SK-N-SH treated with all-trans-retinoic acid at 6 μM for 48 hours (cell line): Measurements from ENCODE around the gene FOXO1.

ENCODE experiments used
- ATAC-seq: fragments of 200-7000 bp; cut with Tn5 transposase; 3 replicates; pipeline ENCODE4 v1.9.1; 2020; ENCODE audit warnings: mild to moderate bottlenecking, moderate library complexity
- ARNTL ChIP-seq: fragments of 450-650 bp; formaldehyde crosslinking; IDR thresholded peaks from 2 replicates; pipeline ENCODE4 v1.5.0; 2020; ENCODE audit warnings: low read depth, mild to moderate bottlenecking, moderate library complexity, borderline replicate concordance
- BACH2 ChIP-seq: fragments of 250-450 bp; sonication (Bioruptor Pico); IDR thresholded peaks from 2 replicates; pipeline ENCODE4 v1.9.0; 2021; ENCODE audit warnings: mild to moderate bottlenecking, borderline replicate concordance
- CSDC2 ChIP-seq: fragments of 250-450 bp; sonication (Bioruptor Pico); IDR thresholded peaks from 2 replicates; pipeline ENCODE4 v1.5.0; 2020; ENCODE audit warnings: mild to moderate bottlenecking, moderate library complexity
- ESRRG ChIP-seq: fragments of 250-450 bp; sonication (Bioruptor Pico); IDR thresholded peaks from 2 replicates; pipeline ENCODE4 v1.6.1; 2021; ENCODE audit warnings: mild to moderate bottlenecking
- GLIS3 ChIP-seq: fragments of 250-450 bp; sonication (Bioruptor Pico); IDR thresholded peaks from 2 replicates; pipeline ENCODE4 v1.5.0; 2020; ENCODE audit warnings: mild to moderate bottlenecking, moderate library complexity
- ISL1 ChIP-seq: fragments of 250-450 bp; sonication (Bioruptor Pico); IDR thresholded peaks from 2 replicates; pipeline ENCODE4 v2.1.2; 2022; ENCODE audit warnings: mild to moderate bottlenecking, moderate library complexity
- OSR1 ChIP-seq: fragments of 250-450 bp; sonication (Bioruptor Pico); IDR thresholded peaks from 2 replicates; pipeline ENCODE4 v1.8.0; 2022; ENCODE audit warnings: moderate library complexity, mild to moderate bottlenecking, inconsistent platforms
- PATZ1 ChIP-seq: fragments of 250-450 bp; sonication (Bioruptor Pico); IDR thresholded peaks from 2 replicates; pipeline ENCODE4 v1.8.0; 2020; ENCODE audit warnings: mild to moderate bottlenecking, moderate library complexity, borderline replicate concordance
- RARB ChIP-seq: fragments of 250-450 bp; sonication (Bioruptor Pico); IDR thresholded peaks from 2 replicates; pipeline ENCODE4 v1.8.0; 2021; ENCODE audit warnings: mild to moderate bottlenecking, moderate library complexity
- SNAI2 ChIP-seq: fragments of 250-450 bp; sonication (Bioruptor Pico); IDR thresholded peaks from 2 replicates; pipeline ENCODE4 v1.5.0; 2020; ENCODE audit warnings: mild to moderate bottlenecking, moderate library complexity
- TCF4 ChIP-seq: fragments of 250-450 bp; sonication (Bioruptor Pico); IDR thresholded peaks from 2 replicates; pipeline ENCODE4 v1.8.0; 2021; ENCODE audit warnings: mild to moderate bottlenecking, moderate library complexity, borderline replicate concordance
- TOX ChIP-seq: fragments of 250-450 bp; sonication (Bioruptor Pico); IDR thresholded peaks from 2 replicates; pipeline ENCODE4 v1.8.0; 2021; ENCODE audit warnings: mild to moderate bottlenecking, moderate library complexity, borderline replicate concordance
- TSHZ2 ChIP-seq: fragments of 250-450 bp; sonication (Bioruptor Pico); IDR thresholded peaks from 2 replicates; pipeline ENCODE4 v1.5.0; 2020; ENCODE audit warnings: mild to moderate bottlenecking, moderate library complexity
- ZC3H10 ChIP-seq: fragments of 250-450 bp; sonication (Bioruptor Pico); IDR thresholded peaks from 2 replicates; pipeline ENCODE4 v1.5.1; 2021; ENCODE audit warnings: mild to moderate bottlenecking, moderate library complexity
- ZFP3 ChIP-seq: fragments of 250-450 bp; sonication (Bioruptor Pico); IDR thresholded peaks from 2 replicates; pipeline ENCODE4 v1.5.0; 2020; ENCODE audit warnings: mild to moderate bottlenecking, moderate library complexity
- ZFP30 ChIP-seq: fragments of 450-650 bp; formaldehyde crosslinking; IDR thresholded peaks from 2 replicates; pipeline ENCODE4 v1.5.0; 2022; ENCODE audit warnings: mild to moderate bottlenecking, moderate library complexity
- ZNF565 ChIP-seq: fragments of 450-650 bp; formaldehyde crosslinking; conservative IDR thresholded peaks from 2 replicates; pipeline ENCODE4 v1.5.0; 2020; ENCODE audit warnings: low read depth, mild to moderate bottlenecking, moderate library complexity
- ZNF8 ChIP-seq: fragments of 450-650 bp; formaldehyde crosslinking; IDR thresholded peaks from 2 replicates; pipeline ENCODE4 v1.5.0; 2020; ENCODE audit warnings: mild to moderate bottlenecking, moderate library complexity
- TF ChIP-seq, protein P1 (sequence below): fragments of 250-450 bp; sonication (Bioruptor Pico); IDR thresholded peaks from 2 replicates; pipeline ENCODE4 v1.5.1; 2020; ENCODE audit warnings: low read depth, mild to moderate bottlenecking, moderate library complexity
- TF ChIP-seq, protein P2 (sequence below): fragments of 250-450 bp; sonication (Bioruptor Pico); IDR thresholded peaks from 2 replicates; pipeline ENCODE4 v1.5.1; 2021; ENCODE audit warnings: mild to moderate bottlenecking, moderate library complexity
- TF ChIP-seq, protein P3 (sequence below): fragments of 250-450 bp; sonication (Bioruptor Pico); IDR thresholded peaks from 2 replicates; pipeline ENCODE4 v1.8.0; 2021; ENCODE audit warnings: low read depth, mild to moderate bottlenecking, moderate library complexity, borderline replicate concordance

The FOXO1 gene

GRCh38 chr13:40536443-40537113 lies 129.9 kb downstream of the FOXO1 start:
- ATAC-seq, result no peak

GRCh38 chr13:40535345-40535836 lies 131.1 kb downstream of the FOXO1 start:
- TF ChIP-seq ZFP30 (CRISPR knock-in tag) (no peak), CSDC2 (CRISPR knock-in tag) (no peak), ZC3H10 (CRISPR knock-in tag) (no peak), ZFP3 (CRISPR knock-in tag) (no peak), ZNF8 (no peak), OSR1 (CRISPR knock-in tag) (no peak)
- TF ChIP-seq, protein P1, sequence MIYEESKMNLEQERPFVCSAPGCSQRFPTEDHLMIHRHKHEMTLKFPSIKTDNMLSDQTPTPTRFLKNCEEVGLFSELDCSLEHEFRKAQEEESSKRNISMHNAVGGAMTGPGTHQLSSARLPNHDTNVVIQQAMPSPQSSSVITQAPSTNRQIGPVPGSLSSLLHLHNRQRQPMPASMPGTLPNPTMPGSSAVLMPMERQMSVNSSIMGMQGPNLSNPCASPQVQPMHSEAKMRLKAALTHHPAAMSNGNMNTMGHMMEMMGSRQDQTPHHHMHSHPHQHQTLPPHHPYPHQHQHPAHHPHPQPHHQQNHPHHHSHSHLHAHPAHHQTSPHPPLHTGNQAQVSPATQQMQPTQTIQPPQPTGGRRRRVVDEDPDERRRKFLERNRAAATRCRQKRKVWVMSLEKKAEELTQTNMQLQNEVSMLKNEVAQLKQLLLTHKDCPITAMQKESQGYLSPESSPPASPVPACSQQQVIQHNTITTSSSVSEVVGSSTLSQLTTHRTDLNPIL (CRISPR knock-in tag), result no peak

More at GRCh38 chr13:40536443-40537113, 129.9 kb downstream of the FOXO1 start:
- TF ChIP-seq RARB (CRISPR knock-in tag), result no peak
- TF ChIP-seq ZFP30 (CRISPR knock-in tag), result no peak
- TF ChIP-seq ESRRG (CRISPR knock-in tag), result no peak
- no peak for TF ChIP-seq PATZ1 (CRISPR knock-in tag)
- no peak for TF ChIP-seq OSR1 (CRISPR knock-in tag)
- no peak for TF ChIP-seq ARNTL (CRISPR knock-in tag)
- TF ChIP-seq ZNF8, result no peak
- TF ChIP-seq ZC3H10 (CRISPR knock-in tag), result no peak
- TF ChIP-seq GLIS3 (CRISPR knock-in tag), result no peak
- TF ChIP-seq, protein P2, sequence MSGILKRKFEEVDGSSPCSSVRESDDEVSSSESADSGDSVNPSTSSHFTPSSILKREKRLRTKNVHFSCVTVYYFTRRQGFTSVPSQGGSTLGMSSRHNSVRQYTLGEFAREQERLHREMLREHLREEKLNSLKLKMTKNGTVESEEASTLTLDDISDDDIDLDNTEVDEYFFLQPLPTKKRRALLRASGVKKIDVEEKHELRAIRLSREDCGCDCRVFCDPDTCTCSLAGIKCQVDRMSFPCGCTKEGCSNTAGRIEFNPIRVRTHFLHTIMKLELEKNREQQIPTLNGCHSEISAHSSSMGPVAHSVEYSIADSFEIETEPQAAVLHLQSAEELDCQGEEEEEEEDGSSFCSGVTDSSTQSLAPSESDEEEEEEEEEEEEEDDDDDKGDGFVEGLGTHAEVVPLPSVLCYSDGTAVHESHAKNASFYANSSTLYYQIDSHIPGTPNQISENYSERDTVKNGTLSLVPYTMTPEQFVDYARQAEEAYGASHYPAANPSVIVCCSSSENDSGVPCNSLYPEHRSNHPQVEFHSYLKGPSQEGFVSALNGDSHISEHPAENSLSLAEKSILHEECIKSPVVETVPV (CRISPR knock-in tag), result no peak
- TF ChIP-seq CSDC2 (CRISPR knock-in tag), result no peak
- TF ChIP-seq SNAI2 (CRISPR knock-in tag), result no peak
- TF ChIP-seq ISL1 (CRISPR knock-in tag), result no peak
- TF ChIP-seq ZNF565, result no peak
- TF ChIP-seq, protein P3, sequence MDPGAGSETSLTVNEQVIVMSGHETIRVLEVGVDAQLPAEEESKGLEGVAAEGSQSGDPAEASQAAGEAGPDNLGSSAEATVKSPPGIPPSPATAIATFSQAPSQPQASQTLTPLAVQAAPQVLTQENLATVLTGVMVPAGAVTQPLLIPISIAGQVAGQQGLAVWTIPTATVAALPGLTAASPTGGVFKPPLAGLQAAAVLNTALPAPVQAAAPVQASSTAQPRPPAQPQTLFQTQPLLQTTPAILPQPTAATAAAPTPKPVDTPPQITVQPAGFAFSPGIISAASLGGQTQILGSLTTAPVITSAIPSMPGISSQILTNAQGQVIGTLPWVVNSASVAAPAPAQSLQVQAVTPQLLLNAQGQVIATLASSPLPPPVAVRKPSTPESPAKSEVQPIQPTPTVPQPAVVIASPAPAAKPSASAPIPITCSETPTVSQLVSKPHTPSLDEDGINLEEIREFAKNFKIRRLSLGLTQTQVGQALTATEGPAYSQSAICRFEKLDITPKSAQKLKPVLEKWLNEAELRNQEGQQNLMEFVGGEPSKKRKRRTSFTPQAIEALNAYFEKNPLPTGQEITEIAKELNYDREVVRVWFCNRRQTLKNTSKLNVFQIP (CRISPR knock-in tag), result no peak
- TF ChIP-seq, protein P1 (CRISPR knock-in tag), result no peak
- TF ChIP-seq TCF4 (CRISPR knock-in tag), result no peak
- no peak for TF ChIP-seq ZFP3 (CRISPR knock-in tag)
- TF ChIP-seq TOX (CRISPR knock-in tag), result no peak
- TF ChIP-seq, all 23 proteins: peak for 0

GRCh38 chr13:40534456-40534855 lies 132.0 kb downstream of the FOXO1 start:
- TF ChIP-seq TSHZ2 (CRISPR knock-in tag) (no peak), ISL1 (CRISPR knock-in tag) (no peak), ZNF8 (no peak), TOX (CRISPR knock-in tag) (no peak), ZC3H10 (CRISPR knock-in tag) (no peak), BACH2 (CRISPR knock-in tag) (no peak), GLIS3 (CRISPR knock-in tag) (no peak)
- TF ChIP-seq, protein P2 (CRISPR knock-in tag), result no peak
- no peak for ATAC-seq

More at GRCh38 chr13:40535345-40535836, 131.1 kb downstream of the FOXO1 start:
- no peak for ATAC-seq
